Central memory CD8-positive, alpha-beta T cell (primary cell): ENCODE data around the gene PACS2.
"Not testable (repeated sequence)": the region's sequence is repeated elsewhere in the genome, so short reads cannot be mapped to it uniquely, and the experiment has no call there.

Experiments used
- ATAC-seq: fragments of 150-1000 bp; cut with Tn5 transposase; replicated peaks from 2 replicates; pipeline ENCODE4 v1.10.0; 2022; ENCODE audit warnings: mild to moderate bottlenecking, moderate FRiP score, moderate number of reproducible peaks; ENCODE audit not compliant: poor library complexity, severe bottlenecking; ENCODE audit errors: extremely low read depth
- DNase-seq, 2 donors: peaks; one replicate each; pipeline ENCODE4 v3.0.0; 2021; ENCODE audit warnings: low spot score in 2 of 2
- H3K27ac Mint-ChIP-seq: one replicate; pipeline ENCODE4 v1.8.0; 2022; ENCODE audit warnings: low read depth, mild to moderate bottlenecking, moderate library complexity, mixed read lengths
- H3K27me3 Mint-ChIP-seq: one replicate; pipeline ENCODE4 v1.8.0; 2022; ENCODE audit warnings: mixed read lengths
- H3K36me3 Mint-ChIP-seq: one replicate; pipeline ENCODE4 v1.8.0; 2022; ENCODE audit warnings: mild to moderate bottlenecking, moderate library complexity, mixed read lengths; ENCODE audit not compliant: insufficient read depth
- H3K4me1 Mint-ChIP-seq: one replicate; pipeline ENCODE4 v1.8.0; 2022; ENCODE audit warnings: mixed read lengths
- H3K4me3 Mint-ChIP-seq: one replicate; pipeline ENCODE4 v1.8.0; 2022; ENCODE audit warnings: mild to moderate bottlenecking, moderate library complexity, mixed read lengths
- H3K9me3 Mint-ChIP-seq: one replicate; pipeline ENCODE4 v1.8.0; 2022; ENCODE audit warnings: mixed read lengths

PACS2 gene

GRCh38 chr14:105355850-105356604, 41.5 kb downstream of the PACS2 start:
- Mint-ChIP-seq H3K9me3 (no peaks in the 10 kb centered on the region), H3K4me1 (no peaks in the 10 kb centered on the region), H3K27ac (no peak overlapping the region), H3K4me3 (no peak overlapping the region), H3K27me3 (no peaks in the 10 kb centered on the region), H3K36me3 (no peaks in the 10 kb centered on the region)
- no peak for ATAC-seq
- DNase-seq = no peak

GRCh38 chr14:105356927-105357326, 42.4 kb downstream of the PACS2 start:
- DNase-seq (no peak), ATAC-seq (no peak)
- H3K4me3 Mint-ChIP-seq = no peak overlapping the region
- H3K36me3 Mint-ChIP-seq = peaks cover 2% of the 10 kb centered on the region
- H3K4me1 Mint-ChIP-seq = no peaks in the 10 kb centered on the region
- H3K9me3 Mint-ChIP-seq = no peaks in the 10 kb centered on the region
- no peaks in the 10 kb centered on the region for H3K27me3 Mint-ChIP-seq
- H3K27ac Mint-ChIP-seq = no peak overlapping the region

- Mint-ChIP-seq H3K27ac (no peak overlapping the region), H3K36me3 (peaks cover 2% of the 10 kb centered on the region), H3K27me3 (no peaks in the 10 kb centered on the region), H3K4me3 (no peak overlapping the region), H3K9me3 (no peaks in the 10 kb centered on the region), H3K4me1 (no peaks in the 10 kb centered on the region)
- DNase-seq (no peak), ATAC-seq (no peak)
Observed at GRCh38 chr14:105357626-105358025, 43.1 kb downstream of the PACS2 start.

- Mint-ChIP-seq H3K4me3 (no peak overlapping the region), H3K4me1 (peaks cover under 1% of the 10 kb centered on the region), H3K27me3 (no peaks in the 10 kb centered on the region), H3K27ac (no peak overlapping the region), H3K9me3 (no peaks in the 10 kb centered on the region), H3K36me3 (peaks cover 2% of the 10 kb centered on the region)
- DNase-seq (no peak), ATAC-seq (no peak)
Observed at GRCh38 chr14:105358140-105358846, 43.7 kb downstream of the PACS2 start.

GRCh38 chr14:105358943-105359342, 44.4 kb downstream of the PACS2 start:
- Mint-ChIP-seq H3K4me1 (peaks cover 7% of the 10 kb centered on the region), H3K27ac (no peak overlapping the region), H3K4me3 (no peak overlapping the region), H3K36me3 (peaks cover 4% of the 10 kb centered on the region), H3K9me3 (no peaks in the 10 kb centered on the region), H3K27me3 (no peaks in the 10 kb centered on the region)
- no peak for ATAC-seq
- no peak for DNase-seq

- H3K27ac Mint-ChIP-seq, ATAC-seq, H3K36me3 Mint-ChIP-seq, H3K4me1 Mint-ChIP-seq, H3K9me3 Mint-ChIP-seq, H3K27me3 Mint-ChIP-seq, H3K4me3 Mint-ChIP-seq, DNase-seq: not testable (repeated sequence)
Observed at GRCh38 chr14:105361412-105361811, 46.9 kb downstream of the PACS2 start.

GRCh38 chr14:105363847-105364708, 49.5 kb downstream of the PACS2 start:
- H3K36me3 Mint-ChIP-seq = peaks cover 4% of the 10 kb centered on the region
- DNase-seq (peak; percentile 28 to 30), ATAC-seq (peak; percentile 78)
- H3K27ac Mint-ChIP-seq = peak overlapping the region; percentile 81
- peak overlapping the region; percentile 74 for H3K4me3 Mint-ChIP-seq
- H3K9me3 Mint-ChIP-seq = no peaks in the 10 kb centered on the region
- H3K4me1 Mint-ChIP-seq = peaks cover 9% of the 10 kb centered on the region
- no peaks in the 10 kb centered on the region for H3K27me3 Mint-ChIP-seq

GRCh38 chr14:105365101-105365500, 50.6 kb downstream of the PACS2 start:
- H3K27ac Mint-ChIP-seq = no peak overlapping the region
- no peaks in the 10 kb centered on the region for H3K27me3 Mint-ChIP-seq
- H3K9me3 Mint-ChIP-seq = no peaks in the 10 kb centered on the region
- ATAC-seq (no peak), DNase-seq (no peak)
- peaks cover 9% of the 10 kb centered on the region for H3K4me1 Mint-ChIP-seq
- H3K4me3 Mint-ChIP-seq = no peak overlapping the region
- H3K36me3 Mint-ChIP-seq = peaks cover 4% of the 10 kb centered on the region

- Mint-ChIP-seq H3K27me3 (no peaks in the 10 kb centered on the region), H3K36me3 (peaks cover 4% of the 10 kb centered on the region), H3K4me3 (no peak overlapping the region), H3K4me1 (peaks cover 10% of the 10 kb centered on the region), H3K9me3 (no peaks in the 10 kb centered on the region), H3K27ac (no peak overlapping the region)
- no peak for ATAC-seq
- no peak for DNase-seq
Observed at GRCh38 chr14:105365681-105366080, 51.1 kb downstream of the PACS2 start.

- Mint-ChIP-seq H3K4me3 (peak overlapping the region; percentile 36), H3K4me1 (peaks cover 14% of the 10 kb centered on the region), H3K9me3 (no peaks in the 10 kb centered on the region), H3K27ac (no peak overlapping the region), H3K36me3 (peaks cover 2% of the 10 kb centered on the region), H3K27me3 (no peaks in the 10 kb centered on the region)
- ATAC-seq (no peak), DNase-seq (no peak)
Observed at GRCh38 chr14:105366386-105367074, 52.0 kb downstream of the PACS2 start.

GRCh38 chr14:105367116-105368031, 52.8 kb downstream of the PACS2 start:
- Mint-ChIP-seq H3K4me3 (peak overlapping the region; percentile 36), H3K4me1 (peaks cover 14% of the 10 kb centered on the region), H3K27me3 (no peaks in the 10 kb centered on the region), H3K36me3 (peaks cover 2% of the 10 kb centered on the region), H3K9me3 (no peaks in the 10 kb centered on the region), H3K27ac (no peak overlapping the region)
- ATAC-seq (no peak), DNase-seq (no peak)
